ENCODE measurements around the gene HSPA12B. TPM values are rescaled to one million over a fixed set of nuclear protein-coding genes. Genes with fewer than 3 reads are reported as not detected.

HSPA12B gene
- 0.40 to 0.77 TPM (median 0.60 TPM) in 5 replicates for total RNA-seq (2022; extraction: Qiagen RNA extraction)

GRCh38 chr20:3732327-3733118 lies at the start of gene HSPA12B:
Gene HSPA12B (plus strand): TSS chr20:3732685. CDS start chr20:3738675, 5,990 bp downstream.

GRCh38 chr20:3712279-3712873 lies 20.1 kb upstream of the HSPA12B start, which contains the start of gene SIGLEC1:
Gene SIGLEC1 (minus strand): TSS chr20:3712600. CDS start chr20:3707128, 5,472 bp downstream.

GRCh38 chr20:3767427-3768341 lies 35.2 kb downstream of the HSPA12B start, which contains the start of gene ADISSP:
Gene ADISSP (minus strand): TSS chr20:3767753. CDS start chr20:3760100, 7,653 bp downstream.

GRCh38 chr20:3781153-3781910 lies 48.8 kb downstream of the HSPA12B start, which contains the start of gene SPEF1:
Gene SPEF1 (minus strand): TSS chr20:3781448. CDS start chr20:3781287, 161 bp downstream.

GRCh38 chr20:3786665-3787323 lies 54.3 kb downstream of the HSPA12B start, which contains the start of gene CENPB:
Gene CENPB (minus strand): TSS chr20:3786740. CDS start chr20:3786483, 257 bp downstream.

GRCh38 chr20:3795511-3796468 lies 63.3 kb downstream of the HSPA12B start, which contains the start of gene CDC25B:
Gene CDC25B (plus strand): TSS chr20:3796310. CDS start chr20:3796532, 222 bp downstream.

Other genes starting within 250 kb of the HSPA12B start
- not detected in 5 replicates for gene GFRA4, start 69.3 kb upstream of the HSPA12B start, total RNA-seq (2022; extraction: Qiagen RNA extraction)
- 0.04 to 0.09 TPM (median 0.06 TPM) in 5 replicates for gene ADAM33, start 50.7 kb upstream of the HSPA12B start, total RNA-seq (2022; extraction: Qiagen RNA extraction)
- gene SIGLEC1, start 20.1 kb upstream of the HSPA12B start, total RNA-seq (2022; extraction: Qiagen RNA extraction), result 0.02 TPM in 2 of 5 replicates, not detected in the others
- gene ADISSP, start 35.1 kb downstream of the HSPA12B start, total RNA-seq (2022; extraction: Qiagen RNA extraction), result 102 to 175 TPM (median 168 TPM) in 5 replicates
- gene SPEF1, start 48.8 kb downstream of the HSPA12B start, total RNA-seq (2022; extraction: Qiagen RNA extraction), result 1.1 to 2.3 TPM (median 1.9 TPM) in 5 replicates
- 92.6 to 127 TPM (median 118 TPM) in 5 replicates for gene CENPB, start 54.1 kb downstream of the HSPA12B start, total RNA-seq (2022; extraction: Qiagen RNA extraction)
- 176 to 213 TPM (median 208 TPM) in 5 replicates for gene CDC25B, start 63.6 kb downstream of the HSPA12B start, total RNA-seq (2022; extraction: Qiagen RNA extraction)
- gene AP5S1, start 87.9 kb downstream of the HSPA12B start, total RNA-seq (2022; extraction: Qiagen RNA extraction), result 12.7 to 18.6 TPM (median 16.9 TPM) in 5 replicates
- 18.4 to 22.7 TPM (median 20.9 TPM) in 5 replicates for gene MAVS, start 114.1 kb downstream of the HSPA12B start, total RNA-seq (2022; extraction: Qiagen RNA extraction)
- 50.1 to 57.6 TPM (median 51.2 TPM) in 5 replicates for gene PANK2, start 156.7 kb downstream of the HSPA12B start, total RNA-seq (2022; extraction: Qiagen RNA extraction)

All from A549 treated with AZD2906 at 1 μM for 4 hours (cell line).